ENCODE measurements around the gene HM13.
"Not testable (repeated sequence)": the region's sequence is repeated elsewhere in the genome, so short reads cannot be mapped to it uniquely, and the experiment has no call there.

Gene HM13

DNA sequence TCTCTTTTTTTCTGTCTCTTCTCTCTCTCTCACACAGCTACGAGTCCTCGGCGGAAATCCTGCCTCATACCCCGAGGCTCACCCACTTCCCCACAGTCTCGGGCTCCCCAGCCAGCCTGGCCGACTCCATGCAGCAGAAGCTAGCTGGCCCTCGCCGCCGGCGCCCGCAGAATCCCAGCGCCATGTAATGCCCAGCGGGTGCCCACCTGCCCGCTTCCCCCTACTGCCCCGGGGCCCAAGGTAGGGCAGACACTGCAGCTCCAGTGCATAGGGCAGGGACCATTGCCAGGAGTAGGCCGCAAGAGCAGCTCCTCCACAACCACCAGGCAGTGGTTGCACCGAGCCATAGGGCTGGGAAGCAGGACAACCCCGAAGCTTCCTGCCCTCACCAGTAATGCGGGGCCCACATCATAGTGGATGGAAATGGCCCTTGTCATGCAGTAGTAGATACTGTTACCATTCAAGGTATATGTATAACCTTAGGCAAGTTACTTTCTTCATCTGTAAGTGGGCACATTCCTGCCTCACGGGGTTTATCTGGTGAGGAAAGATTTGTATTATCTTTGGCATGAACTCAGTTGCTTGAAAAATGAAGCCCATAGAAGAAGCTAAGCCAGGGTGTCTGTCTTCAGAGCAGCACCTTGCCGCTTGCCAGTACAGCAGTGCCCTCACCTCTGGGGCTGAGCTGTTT lies 53.9 kb downstream of the HM13 start:
- H3K36me3 ChIP-seq (ENCODE audit: control insufficient read depth in 2 of 2, insufficient read depth in 2 of 2, low read length in 2 of 2): peaks cover 11 to 22% of the 10 kb centered on the region in 2 donors
- H3K9ac ChIP-seq (ENCODE audit: low read length in 2 of 2): no peak overlapping the region
- peaks cover 18% of the 10 kb centered on the region for H3K4me1 ChIP-seq (ENCODE audit: control insufficient read depth, insufficient read depth, low read length)
- H3K27ac ChIP-seq (ENCODE audit: low read length): peak overlapping the region; percentile 11
- H3K9me3 ChIP-seq (ENCODE audit: control insufficient read depth in 2 of 2, low read length in 2 of 2): no peaks in the 10 kb centered on the region
- no peaks in the 10 kb centered on the region for H3K27me3 ChIP-seq (ENCODE audit: control insufficient read depth in 1 of 2, insufficient read depth in 2 of 2, low read length in 2 of 2)
- no peak overlapping the region for H3K4me3 ChIP-seq (ENCODE audit: low read length in 2 of 2)

GRCh38 chr20:31568773-31569162 lies 54.5 kb downstream of the HM13 start:
- Histone ChIP-seq H3K36me3 (ENCODE audit: control insufficient read depth in 2 of 2, insufficient read depth in 2 of 2, low read length in 2 of 2) (peaks cover 11 to 22% of the 10 kb centered on the region in 2 donors), H3K4me3 (ENCODE audit: low read length in 2 of 2) (no peak overlapping the region), H3K27ac (ENCODE audit: low read length) (peak overlapping the region; percentile 11), H3K27me3 (ENCODE audit: control insufficient read depth in 1 of 2, insufficient read depth in 2 of 2, low read length in 2 of 2) (no peaks in the 10 kb centered on the region), H3K9ac (ENCODE audit: low read length in 2 of 2) (no peak overlapping the region), H3K4me1 (ENCODE audit: control insufficient read depth, insufficient read depth, low read length) (peaks cover 23% of the 10 kb centered on the region), H3K9me3 (ENCODE audit: control insufficient read depth in 2 of 2, low read length in 2 of 2) (no peaks in the 10 kb centered on the region)

DNA sequence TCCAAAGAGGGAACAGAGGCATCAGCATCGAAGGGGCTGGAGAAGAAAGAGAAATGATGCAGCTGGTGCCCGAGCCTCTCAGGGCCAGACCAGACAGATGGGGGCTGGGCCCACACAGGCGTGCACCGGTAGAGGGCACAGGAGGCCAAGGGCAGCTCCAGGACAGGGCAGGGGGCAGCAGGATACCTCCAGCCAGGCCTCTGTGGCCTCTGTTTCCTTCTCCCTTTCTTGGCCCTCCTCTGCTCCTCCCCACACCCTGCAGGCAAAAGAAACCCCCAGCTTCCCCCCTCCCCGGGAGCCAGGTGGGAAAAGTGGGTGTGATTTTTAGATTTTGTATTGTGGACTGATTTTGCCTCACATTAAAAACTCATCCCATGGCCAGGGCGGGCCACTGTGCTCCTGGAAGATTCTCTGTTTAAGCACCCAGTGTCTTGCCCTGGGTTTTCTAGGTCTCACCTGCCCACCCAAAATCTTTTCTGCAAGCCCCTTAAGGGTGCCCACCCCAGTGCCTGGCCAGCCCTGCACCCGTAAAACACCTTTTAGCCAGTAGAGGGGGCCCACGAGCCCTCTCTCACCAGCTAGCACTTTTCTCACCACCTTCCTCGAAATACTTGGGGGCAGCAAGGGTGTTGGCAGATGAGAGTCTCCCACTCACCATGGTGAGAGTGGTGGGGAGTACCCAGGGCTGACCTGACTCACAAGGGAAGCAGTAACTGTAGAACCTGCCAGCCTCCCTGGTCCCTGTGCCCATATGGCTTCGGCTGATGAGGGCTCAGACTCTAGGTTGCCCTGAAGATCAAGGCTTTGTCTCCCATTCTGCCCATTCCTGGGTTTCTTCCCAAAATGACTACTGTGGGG lies 55.1 kb downstream of the HM13 start:
- H3K27ac ChIP-seq (ENCODE audit: low read length): peak overlapping the region; percentile 60
- no peaks in the 10 kb centered on the region for H3K27me3 ChIP-seq (ENCODE audit: control insufficient read depth in 1 of 2, insufficient read depth in 2 of 2, low read length in 2 of 2)
- peaks cover 7 to 18% of the 10 kb centered on the region in 2 donors for H3K36me3 ChIP-seq (ENCODE audit: control insufficient read depth in 2 of 2, insufficient read depth in 2 of 2, low read length in 2 of 2)
- no peaks in the 10 kb centered on the region for H3K9me3 ChIP-seq (ENCODE audit: control insufficient read depth in 2 of 2, low read length in 2 of 2)
- no peak overlapping the region for H3K9ac ChIP-seq (ENCODE audit: low read length in 2 of 2)
- H3K4me3 ChIP-seq (ENCODE audit: low read length in 2 of 2): no peak overlapping the region
- H3K4me1 ChIP-seq (ENCODE audit: control insufficient read depth, insufficient read depth, low read length): peaks cover 25% of the 10 kb centered on the region

- Histone ChIP-seq H3K4me3 (ENCODE audit: low read length in 2 of 2) (no peak overlapping the region), H3K27ac (ENCODE audit: low read length) (peak overlapping the region; percentile 60), H3K27me3 (ENCODE audit: control insufficient read depth in 1 of 2, insufficient read depth in 2 of 2, low read length in 2 of 2) (no peaks in the 10 kb centered on the region), H3K9me3 (ENCODE audit: control insufficient read depth in 2 of 2, low read length in 2 of 2) (no peaks in the 10 kb centered on the region), H3K9ac (ENCODE audit: low read length in 2 of 2) (no peak overlapping the region), H3K36me3 (ENCODE audit: control insufficient read depth in 2 of 2, insufficient read depth in 2 of 2, low read length in 2 of 2) (peaks cover 5 to 15% of the 10 kb centered on the region in 2 donors), H3K4me1 (ENCODE audit: control insufficient read depth, insufficient read depth, low read length) (peaks cover 25% of the 10 kb centered on the region)
These were observed 55.8 kb downstream of the HM13 start for GRCh38 chr20:31570021-31570463.

- no peaks in the 10 kb centered on the region for H3K9me3 ChIP-seq (ENCODE audit: control insufficient read depth in 2 of 2, low read length in 2 of 2)
- H3K36me3 ChIP-seq (ENCODE audit: control insufficient read depth in 2 of 2, insufficient read depth in 2 of 2, low read length in 2 of 2): peaks cover 3 to 11% of the 10 kb centered on the region in 2 donors
- H3K4me1 ChIP-seq (ENCODE audit: control insufficient read depth, insufficient read depth, low read length): peaks cover 25% of the 10 kb centered on the region
- peak overlapping the region; percentile 60 for H3K27ac ChIP-seq (ENCODE audit: low read length)
- no peak overlapping the region for H3K4me3 ChIP-seq (ENCODE audit: low read length in 2 of 2)
- no peaks in the 10 kb centered on the region for H3K27me3 ChIP-seq (ENCODE audit: control insufficient read depth in 1 of 2, insufficient read depth in 2 of 2, low read length in 2 of 2)
- no peak overlapping the region for H3K9ac ChIP-seq (ENCODE audit: low read length in 2 of 2)
These were observed 56.7 kb downstream of the HM13 start for GRCh38 chr20:31570735-31571617.

GRCh38 chr20:31572042-31572700 lies 57.9 kb downstream of the HM13 start:
- Histone ChIP-seq H3K4me1 (ENCODE audit: control insufficient read depth, insufficient read depth, low read length) (peaks cover 25% of the 10 kb centered on the region), H3K9ac (ENCODE audit: low read length in 2 of 2) (peak overlapping the region; percentile 57 to 90), H3K27me3 (ENCODE audit: control insufficient read depth in 1 of 2, insufficient read depth in 2 of 2, low read length in 2 of 2) (no peaks in the 10 kb centered on the region), H3K9me3 (ENCODE audit: control insufficient read depth in 2 of 2, low read length in 2 of 2) (no peaks in the 10 kb centered on the region), H3K36me3 (ENCODE audit: control insufficient read depth in 2 of 2, insufficient read depth in 2 of 2, low read length in 2 of 2) (peaks cover 0 to 5% of the 10 kb centered on the region in 2 donors), H3K4me3 (ENCODE audit: low read length in 2 of 2) (peak overlapping the region; percentile 73 to 78), H3K27ac (ENCODE audit: low read length) (peak overlapping the region; percentile 94)

GRCh38 chr20:31572701-31573554 lies 58.7 kb downstream of the HM13 start:
- Histone ChIP-seq H3K36me3 (ENCODE audit: control insufficient read depth in 2 of 2, insufficient read depth in 2 of 2, low read length in 2 of 2) (peaks cover 0 to 2% of the 10 kb centered on the region in 2 donors), H3K4me3 (ENCODE audit: low read length in 2 of 2) (peak overlapping the region; percentile 78 to 80), H3K9ac (ENCODE audit: low read length in 2 of 2) (peak overlapping the region; percentile 57 to 90), H3K27ac (ENCODE audit: low read length) (peak overlapping the region; percentile 94), H3K4me1 (ENCODE audit: control insufficient read depth, insufficient read depth, low read length) (peaks cover 25% of the 10 kb centered on the region), H3K9me3 (ENCODE audit: control insufficient read depth in 2 of 2, low read length in 2 of 2) (no peaks in the 10 kb centered on the region), H3K27me3 (ENCODE audit: control insufficient read depth in 1 of 2, insufficient read depth in 2 of 2, low read length in 2 of 2) (no peaks in the 10 kb centered on the region)

- H3K4me1 ChIP-seq (ENCODE audit: control insufficient read depth, insufficient read depth, low read length): peaks cover 25% of the 10 kb centered on the region
- peak overlapping the region; percentile 94 for H3K27ac ChIP-seq (ENCODE audit: low read length)
These were observed 59.5 kb downstream of the HM13 start for GRCh38 chr20:31573555-31574321.

GRCh38 chr20:31574986-31575385 lies 60.7 kb downstream of the HM13 start:
- H3K9me3 ChIP-seq (ENCODE audit: control insufficient read depth in 2 of 2, low read length in 2 of 2); H3K27me3 ChIP-seq (ENCODE audit: control insufficient read depth in 1 of 2, insufficient read depth in 2 of 2, low read length in 2 of 2); H3K4me3 ChIP-seq (ENCODE audit: low read length in 2 of 2); H3K9ac ChIP-seq (ENCODE audit: low read length in 2 of 2); H3K27ac ChIP-seq (ENCODE audit: low read length); H3K36me3 ChIP-seq (ENCODE audit: control insufficient read depth in 2 of 2, insufficient read depth in 2 of 2, low read length in 2 of 2): not testable (repeated sequence)
- peaks cover 20% of the 10 kb centered on the region for H3K4me1 ChIP-seq (ENCODE audit: control insufficient read depth, insufficient read depth, low read length)

More at GRCh38 chr20:31573555-31574321, 59.5 kb downstream of the HM13 start:
- Histone ChIP-seq H3K36me3 (ENCODE audit: control insufficient read depth in 2 of 2, insufficient read depth in 2 of 2, low read length in 2 of 2) (no peaks in the 10 kb centered on the region), H3K9me3 (ENCODE audit: control insufficient read depth in 2 of 2, low read length in 2 of 2) (no peaks in the 10 kb centered on the region), H3K4me3 (ENCODE audit: low read length in 2 of 2) (peak overlapping the region; percentile 78 to 80), H3K27me3 (ENCODE audit: control insufficient read depth in 1 of 2, insufficient read depth in 2 of 2, low read length in 2 of 2) (no peaks in the 10 kb centered on the region), H3K9ac (ENCODE audit: low read length in 2 of 2) (peak overlapping the region; percentile 57 to 81)

Measured in stomach smooth muscle (tissue), 2 donors.